ENCODE data around the gene HLA-DMB. TPM values are rescaled to one million over a fixed set of nuclear protein-coding genes. Genes with fewer than 3 reads are reported as not detected.

The HLA-DMB gene
- total RNA-seq, 4 donors from 2014 or later = 16.9 to 29.4 (median 22.4) TPM

- TF ChIP-seq CTCF (IDR thresholded peaks at IDR 0.05) (no peak), POLR2A (IDR thresholded peaks at IDR 0.05) (no peak)
- no peak for DNase-seq
- H3K27me3 ChIP-seq = no peaks in the 10 kb centered on the region
- no peak overlapping the region for H3K27ac ChIP-seq
- no peaks in the 10 kb centered on the region for H3K9me3 ChIP-seq
- no peaks in the 10 kb centered on the region for H3K4me1 ChIP-seq
- H3K36me3 ChIP-seq = no peaks in the 10 kb centered on the region
- intact Hi-C loops (cut with DNase I; ENCODE audit: low total_unique reads) = no loop called here
- H3K4me3 ChIP-seq = no peak overlapping the region
Measured at GRCh38 chr6:32912951-32913350, 27.9 kb downstream of the HLA-DMB start.

- no peak overlapping the region for H3K4me3 ChIP-seq
- H3K36me3 ChIP-seq = no peaks in the 10 kb centered on the region
- no peaks in the 10 kb centered on the region for H3K27me3 ChIP-seq
- H3K4me1 ChIP-seq = no peaks in the 10 kb centered on the region
- intact Hi-C loops (cut with DNase I; ENCODE audit: low total_unique reads) = no loop called here
- TF ChIP-seq POLR2A (IDR thresholded peaks at IDR 0.05) (no peak), CTCF (IDR thresholded peaks at IDR 0.05) (no peak)
- H3K9me3 ChIP-seq = no peaks in the 10 kb centered on the region
- no peak for DNase-seq
- no peak overlapping the region for H3K27ac ChIP-seq
Measured at GRCh38 chr6:32908897-32909296, 31.9 kb downstream of the HLA-DMB start.

DNA sequence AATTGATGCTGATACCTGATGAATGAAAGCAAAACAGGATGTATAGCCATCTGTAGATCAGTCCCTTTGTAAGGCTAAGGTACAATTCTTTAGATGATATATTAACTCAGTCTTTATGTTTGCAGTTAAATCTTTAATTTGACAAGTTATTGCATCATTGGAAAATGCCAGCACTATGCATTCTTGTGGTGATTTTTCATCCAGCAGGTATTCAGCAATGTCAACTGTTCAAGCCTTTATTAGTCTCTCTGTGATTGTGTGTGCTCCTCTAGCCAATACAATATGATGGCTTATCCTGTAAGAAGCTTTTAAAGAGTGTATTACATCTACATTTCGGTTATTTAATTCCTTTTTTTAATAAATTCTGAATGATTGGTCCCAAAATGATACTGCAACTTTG lies 34.3 kb downstream of the HLA-DMB start:
- intact Hi-C loops (cut with DNase I; ENCODE audit: low total_unique reads) = no loop called here
- Histone ChIP-seq H3K4me3 (no peak overlapping the region), H3K27ac (no peak overlapping the region), H3K27me3 (no peaks in the 10 kb centered on the region), H3K9me3 (no peaks in the 10 kb centered on the region), H3K36me3 (no peaks in the 10 kb centered on the region), H3K4me1 (no peaks in the 10 kb centered on the region)
- no peak for DNase-seq
- TF ChIP-seq POLR2A (IDR thresholded peaks at IDR 0.05) (no peak), CTCF (IDR thresholded peaks at IDR 0.05) (no peak)

- no peaks in the 10 kb centered on the region for H3K9me3 ChIP-seq
- DNase-seq = no peak
- H3K27me3 ChIP-seq = no peaks in the 10 kb centered on the region
- no peak overlapping the region for H3K4me3 ChIP-seq
- H3K27ac ChIP-seq = no peak overlapping the region
- no peaks in the 10 kb centered on the region for H3K36me3 ChIP-seq
- no peak for TF ChIP-seq CTCF (IDR thresholded peaks at IDR 0.05)
- no peak for TF ChIP-seq POLR2A (IDR thresholded peaks at IDR 0.05)
- H3K4me1 ChIP-seq = no peaks in the 10 kb centered on the region
- intact Hi-C loops (cut with DNase I; ENCODE audit: low total_unique reads) = no loop called here
Measured at GRCh38 chr6:32905078-32905477, 35.8 kb downstream of the HLA-DMB start.

- no peaks in the 10 kb centered on the region for H3K27me3 ChIP-seq
- H3K4me3 ChIP-seq = no peak overlapping the region
- H3K36me3 ChIP-seq = no peaks in the 10 kb centered on the region
- TF ChIP-seq POLR2A (IDR thresholded peaks at IDR 0.05) = no peak
- TF ChIP-seq CTCF (IDR thresholded peaks at IDR 0.05) = no peak
- no peak overlapping the region for H3K27ac ChIP-seq
- no peak for DNase-seq
- no peaks in the 10 kb centered on the region for H3K4me1 ChIP-seq
- intact Hi-C loops (cut with DNase I; ENCODE audit: low total_unique reads) = no loop called here
- no peaks in the 10 kb centered on the region for H3K9me3 ChIP-seq
Measured at GRCh38 chr6:32903952-32904351, 36.9 kb downstream of the HLA-DMB start.

Measured in uterus (tissue), 4 donors.